ENCODE results near the gene MRTFB. TPM values are rescaled to one million over a fixed set of nuclear protein-coding genes. Genes with fewer than 3 reads are reported as not detected.

MRTFB gene
- total RNA-seq, 3 donors from 2014 or later (not counting 1 experiment from before 2014, with no cell fraction given), result 12.8 to 22.8 (median 19.6) TPM

GRCh38 chr16:14071576-14072271 is 605 bp downstream of the MRTFB start:
- Mint-ChIP-seq H3K4me1 (peaks cover 13 to 23% of the 10 kb centered on the region in 2 donors), H3K27ac (peak overlapping the region; percentile 48 to 78), H3K27me3 (ENCODE audit: low read depth in 2 of 2) (no peaks in the 10 kb centered on the region), H3K4me3 (peak overlapping the region; percentile 85), H3K36me3 (no peaks in the 10 kb centered on the region), H3K9me3 (no peaks in the 10 kb centered on the region)
- H3K27me3 ChIP-seq (ENCODE audit: control insufficient read depth, insufficient read depth, low read length), result no peaks in the 10 kb centered on the region
- peak in 1 of 3 donors; percentile 49 for ATAC-seq
- peak overlapping the region; percentile 49 for H3K4me3 ChIP-seq (ENCODE audit: low read length)
- H3K36me3 ChIP-seq (ENCODE audit: control insufficient read depth, insufficient read depth, low read length), result no peaks in the 10 kb centered on the region
- no peak overlapping the region for H3K27ac ChIP-seq (ENCODE audit: low read length)
- no peak for TF ChIP-seq CTCF (IDR thresholded peaks at IDR 0.05)
- WGBS (ENCODE audit: insufficient coverage), result 4% methylated on average over 32 of the region's 32 CpGs
- H3K4me1 ChIP-seq (ENCODE audit: control insufficient read depth, insufficient read depth, low read length), result peaks cover 12% of the 10 kb centered on the region
- no peaks in the 10 kb centered on the region for H3K9me3 ChIP-seq (ENCODE audit: control insufficient read depth, insufficient read depth, low read length)
- intact Hi-C loops (cut with micrococcal nuclease), result no loop called here
- peak in 1 of 2 donors; percentile 8 for DNase-seq

GRCh38 chr16:14072360-14072759 is 1.2 kb downstream of the MRTFB start:
- Mint-ChIP-seq H3K9me3 (no peaks in the 10 kb centered on the region), H3K4me1 (peaks cover 13 to 23% of the 10 kb centered on the region in 2 donors), H3K27ac (peak overlapping the region in 1 of 2 donors; percentile 78), H3K27me3 (ENCODE audit: low read depth in 2 of 2) (no peaks in the 10 kb centered on the region), H3K4me3 (peak overlapping the region; percentile 85), H3K36me3 (no peaks in the 10 kb centered on the region)
- intact Hi-C loops (cut with micrococcal nuclease), result no loop called here
- TF ChIP-seq CTCF (IDR thresholded peaks at IDR 0.05), result no peak
- H3K4me3 ChIP-seq (ENCODE audit: low read length), result no peak overlapping the region
- ATAC-seq (no peak), DNase-seq (no peak)
- 97% methylated on average over 6 of the region's 6 CpGs for WGBS (ENCODE audit: insufficient coverage)
- H3K4me1 ChIP-seq (ENCODE audit: control insufficient read depth, insufficient read depth, low read length), result peaks cover 12% of the 10 kb centered on the region
- H3K27ac ChIP-seq (ENCODE audit: low read length), result no peak overlapping the region
- H3K27me3 ChIP-seq (ENCODE audit: control insufficient read depth, insufficient read depth, low read length), result no peaks in the 10 kb centered on the region
- H3K9me3 ChIP-seq (ENCODE audit: control insufficient read depth, insufficient read depth, low read length), result no peaks in the 10 kb centered on the region
- H3K36me3 ChIP-seq (ENCODE audit: control insufficient read depth, insufficient read depth, low read length), result no peaks in the 10 kb centered on the region

GRCh38 chr16:14074544-14074943 is 3.4 kb downstream of the MRTFB start:
- no peak overlapping the region for H3K4me3 Mint-ChIP-seq
- no peaks in the 10 kb centered on the region for H3K27me3 Mint-ChIP-seq (ENCODE audit: low read depth in 2 of 2)
- intact Hi-C loops (cut with micrococcal nuclease), result no loop called here
- no peaks in the 10 kb centered on the region for H3K9me3 Mint-ChIP-seq
- Histone ChIP-seq H3K36me3 (ENCODE audit: control insufficient read depth, insufficient read depth, low read length) (no peaks in the 10 kb centered on the region), H3K9me3 (ENCODE audit: control insufficient read depth, insufficient read depth, low read length) (no peaks in the 10 kb centered on the region), H3K4me3 (ENCODE audit: low read length) (no peak overlapping the region), H3K27me3 (ENCODE audit: control insufficient read depth, insufficient read depth, low read length) (no peaks in the 10 kb centered on the region), H3K4me1 (ENCODE audit: control insufficient read depth, insufficient read depth, low read length) (peaks cover 12% of the 10 kb centered on the region), H3K27ac (ENCODE audit: low read length) (no peak overlapping the region)
- DNase-seq (no peak), ATAC-seq (no peak)
- 9% methylated on average over 1 of the region's 1 CpG for WGBS (ENCODE audit: insufficient coverage)
- TF ChIP-seq CTCF (IDR thresholded peaks at IDR 0.05), result no peak
- no peaks in the 10 kb centered on the region for H3K36me3 Mint-ChIP-seq
- H3K27ac Mint-ChIP-seq, result no peak overlapping the region
- peaks cover 13 to 29% of the 10 kb centered on the region in 2 donors for H3K4me1 Mint-ChIP-seq

GRCh38 chr16:14077918-14078317 is 6.8 kb downstream of the MRTFB start:
- ATAC-seq, result no peak
- no peaks in the 10 kb centered on the region for H3K27me3 Mint-ChIP-seq (ENCODE audit: low read depth in 2 of 2)
- H3K36me3 Mint-ChIP-seq, result no peaks in the 10 kb centered on the region
- DNase-seq, result no peak
- WGBS (ENCODE audit: insufficient coverage), result 97% methylated on average over 2 of the region's 2 CpGs
- Histone ChIP-seq H3K36me3 (ENCODE audit: control insufficient read depth, insufficient read depth, low read length) (no peaks in the 10 kb centered on the region), H3K4me1 (ENCODE audit: control insufficient read depth, insufficient read depth, low read length) (no peaks in the 10 kb centered on the region), H3K27ac (ENCODE audit: low read length) (no peak overlapping the region), H3K4me3 (ENCODE audit: low read length) (no peak overlapping the region), H3K9me3 (ENCODE audit: control insufficient read depth, insufficient read depth, low read length) (no peaks in the 10 kb centered on the region), H3K27me3 (ENCODE audit: control insufficient read depth, insufficient read depth, low read length) (no peaks in the 10 kb centered on the region)
- TF ChIP-seq CTCF (IDR thresholded peaks at IDR 0.05), result no peak
- intact Hi-C loops (cut with micrococcal nuclease), result no loop called here
- no peak overlapping the region for H3K4me3 Mint-ChIP-seq
- H3K4me1 Mint-ChIP-seq, result peaks cover 4 to 6% of the 10 kb centered on the region in 2 donors
- H3K9me3 Mint-ChIP-seq, result no peaks in the 10 kb centered on the region
- H3K27ac Mint-ChIP-seq, result no peak overlapping the region

Data from natural killer cell (primary cell).